GM23338 (cell line): Measurements from ENCODE around the gene ENC1. TPM values are rescaled to one million over a fixed set of nuclear protein-coding genes. Genes with fewer than 3 reads are reported as not detected.
A peak's percentile ranks its signal among the peaks of the same experiment; 100 is the strongest.

Source experiments
- ATAC-seq: fragments of 200-7000 bp; cut with Tn5 transposase; 3 replicates; pipeline ENCODE4 v1.9.1; 2020
- DNase-seq: peaks from one replicate; pipeline ENCODE4 v3.0.0-alpha.2; 2015; ENCODE audit warnings: low spot score
- H2AFZ ChIP-seq: fragments of 200-600 bp; sonication (generic); 2 replicates; pipeline ENCODE4 v1.8.0; 2016; ENCODE audit warnings: antibody characterized with exemption, mild to moderate bottlenecking, moderate library complexity
- H3F3A ChIP-seq: fragments of 200-600 bp; sonication (generic); replicated peaks from 2 replicates; pipeline ENCODE4 v1.8.0; 2017; ENCODE audit warnings: antibody characterized with exemption, mixed run types, low read depth
- H3K27ac ChIP-seq: fragments of 200-600 bp; sonication (generic); 2 replicates; pipeline ENCODE4 v1.6.1; 2016; ENCODE audit warnings: low read depth
- H3K27me3 ChIP-seq: fragments of 200-600 bp; sonication (generic); 2 replicates; pipeline ENCODE4 v1.8.0; 2016; ENCODE audit warnings: mild to moderate bottlenecking, mixed run types, moderate library complexity; ENCODE audit not compliant: insufficient read depth
- H3K36me3 ChIP-seq: fragments of 200-600 bp; sonication (generic); 2 replicates; pipeline ENCODE4 v1.8.0; 2016; ENCODE audit warnings: mild to moderate bottlenecking; ENCODE audit not compliant: insufficient read depth
- H3K4me1 ChIP-seq: fragments of 200-600 bp; sonication (generic); 2 replicates; pipeline ENCODE4 v1.8.0; 2016; ENCODE audit warnings: mild to moderate bottlenecking, moderate library complexity; ENCODE audit not compliant: insufficient read depth
- H3K4me2 ChIP-seq: fragments of 200-600 bp; sonication (generic); 2 replicates; pipeline ENCODE4 v1.7.1; 2017; ENCODE audit warnings: mixed run types
- H3K4me3 ChIP-seq: fragments of 200-600 bp; sonication (generic); 2 replicates; pipeline ENCODE4 v1.6.1; 2016; ENCODE audit warnings: mixed run types
- H3K79me2 ChIP-seq: fragments of 200-600 bp; sonication (generic); replicated peaks from 2 replicates; pipeline ENCODE4 v1.8.0; 2017; ENCODE audit warnings: mild to moderate bottlenecking; ENCODE audit not compliant: insufficient read depth
- H3K9me2 ChIP-seq: fragments of 200-600 bp; sonication (generic); 2 replicates; pipeline ENCODE4 v1.8.0; 2017; ENCODE audit not compliant: insufficient read depth
- H4K20me1 ChIP-seq: fragments of 200-600 bp; sonication (generic); replicated peaks from 2 replicates; pipeline ENCODE4 v1.8.0; 2017; ENCODE audit warnings: mild to moderate bottlenecking; ENCODE audit not compliant: insufficient read depth
- H3K27ac Mint-ChIP-seq: 2 replicates; pipeline ENCODE4 v1.8.0; 2020; ENCODE audit warnings: inconsistent platforms, mild to moderate bottlenecking, moderate library complexity, mixed read lengths
- H3K27me3 Mint-ChIP-seq: 3 replicates; pipeline ENCODE4 v1.8.0; 2022; ENCODE audit warnings: low read depth, mild to moderate bottlenecking, moderate library complexity, mixed read lengths, inconsistent platforms; ENCODE audit not compliant: insufficient read depth, poor library complexity
- H3K36me3 Mint-ChIP-seq: 3 replicates; pipeline ENCODE4 v1.8.0; 2021; ENCODE audit warnings: low read depth, mild to moderate bottlenecking, inconsistent platforms, moderate library complexity, mixed read lengths
- H3K4me1 Mint-ChIP-seq: 3 replicates; pipeline ENCODE4 v1.8.0; 2020; ENCODE audit warnings: mild to moderate bottlenecking, inconsistent platforms, mixed read lengths
- H3K4me3 Mint-ChIP-seq: 3 replicates; pipeline ENCODE4 v1.8.0; 2021; ENCODE audit warnings: moderate library complexity, mild to moderate bottlenecking, inconsistent platforms, mixed read lengths
- H3K9me3 Mint-ChIP-seq: 3 replicates; pipeline ENCODE4 v1.8.0; 2020; ENCODE audit warnings: moderate library complexity, mild to moderate bottlenecking, inconsistent platforms, mixed read lengths
- CREB1 ChIP-seq: fragments of 250-450 bp; sonication (Bioruptor Pico); IDR thresholded peaks from 2 replicates; pipeline ENCODE4 v1.5.0; 2020; ENCODE audit warnings: low read depth, mild to moderate bottlenecking, moderate library complexity
- CTCF ChIP-seq, 2 experiments: fragments of 200-600 bp in 1 of 2; sonication (generic) in 1 of 2; conservative IDR thresholded peaks; 2 replicates each; pipeline versions ENCODE4 v1.5.1 to v1.6.1; 2016 to 2017; ENCODE audit warnings: antibody characterized with exemption in 2 of 2, low read depth in 2 of 2, mild to moderate bottlenecking in 2 of 2, moderate library complexity in 1 of 2
- ETS1 ChIP-seq: IDR thresholded peaks from 2 replicates; pipeline ENCODE4 v1.6.1; 2016; ENCODE audit warnings: antibody characterized with exemption
- EZH2 ChIP-seq: fragments of 200-600 bp; sonication (generic); IDR thresholded peaks from one replicate; pipeline ENCODE4 v1.8.0; 2017; ENCODE audit warnings: antibody characterized with exemption, mild to moderate bottlenecking, low read depth; ENCODE audit not compliant: unreplicated experiment
- EZH2phosphoT487 ChIP-seq: fragments of 200-600 bp; sonication (generic); IDR thresholded peaks from one replicate; pipeline ENCODE4 v1.8.1; 2018; ENCODE audit warnings: antibody characterized with exemption; ENCODE audit not compliant: unreplicated experiment
- JUNB ChIP-seq: IDR thresholded peaks from one replicate; pipeline ENCODE4 v1.6.1; 2016; ENCODE audit warnings: antibody characterized with exemption; ENCODE audit not compliant: unreplicated experiment
- NANOG ChIP-seq: IDR thresholded peaks from 2 replicates; pipeline ENCODE4 v1.6.1; 2016; ENCODE audit warnings: antibody characterized with exemption, borderline replicate concordance
- POLR2AphosphoS5 ChIP-seq: IDR thresholded peaks from 2 replicates; pipeline ENCODE4 v1.6.1; 2016; ENCODE audit warnings: antibody characterized with exemption, low read depth
- REST ChIP-seq: IDR thresholded peaks from one replicate; pipeline ENCODE4 v1.6.1; 2018; ENCODE audit warnings: antibody characterized with exemption; ENCODE audit not compliant: unreplicated experiment
- STAT1 ChIP-seq: IDR thresholded peaks from one replicate; pipeline ENCODE4 v1.6.1; 2016; ENCODE audit warnings: antibody characterized with exemption; ENCODE audit not compliant: unreplicated experiment
- ZNF114 ChIP-seq: fragments of 250-450 bp; sonication (Bioruptor Pico); IDR thresholded peaks from 2 replicates; pipeline ENCODE4 v1.5.0; 2020; ENCODE audit warnings: mild to moderate bottlenecking, moderate library complexity
- polyA plus RNA-seq: library from polyadenylated mRNA; unstranded; fragments of >200 nt; fragmentation: Nextera tagmentation; extraction: Ambion mirVana; gene quantifications from 2 replicates; pipeline ENCODE4 v1.2.1, GENCODE V29; 2016
- total RNA-seq: library from RNA; depleted of rRNA; stranded (reverse); fragments of >200 nt; shearing (Covaris generic); gene quantifications from 2 replicates; pipeline ENCODE4 v1.2.3, GENCODE V29; 2014

Gene ENC1
- total and polyA plus RNA-seq, 2 experiments from 2014 or later: 8.2 to 27.9 TPM

- no peaks in the 10 kb centered on the region for H3K9me3 Mint-ChIP-seq
- Histone ChIP-seq H3K27ac (no peak within 1 kb of the TSS), H3K4me3 (peak within 1 kb of the TSS; percentile 90), H2AFZ (peak within 1 kb of the TSS; percentile 94), H3F3A (0 out of 2 replicates have a peak, but pooled peaks cover 3% of the 10 kb centered on the region), H3K27me3 (no peaks in the 10 kb centered on the region), H3K4me2 (peak within 1 kb of the TSS; percentile 99), H3K4me1 (peaks cover 13% of the 10 kb centered on the region), H4K20me1 (no peaks in the 10 kb centered on the region), H3K9me2 (peaks cover 5% of the 10 kb centered on the region; the same call in 1 of the 2 replicates), H3K79me2 (peaks cover 4% of the 10 kb centered on the region; the same call in 1 of the 2 replicates), H3K36me3 (no peaks in the 10 kb centered on the region; the same call in 1 of the 2 replicates)
- peak within 1 kb of the TSS; percentile 70 for H3K4me3 Mint-ChIP-seq
- DNase-seq (peak; percentile 97), ATAC-seq (peak; percentile 95)
- peaks cover 10% of the 10 kb centered on the region for H3K27me3 Mint-ChIP-seq
- peaks cover 15% of the 10 kb centered on the region for H3K4me1 Mint-ChIP-seq
- H3K36me3 Mint-ChIP-seq: peaks cover 2% of the 10 kb centered on the region; the same call in 2 of the 3 replicates
- H3K27ac Mint-ChIP-seq: no peak within 1 kb of the TSS
- TF ChIP-seq POLR2AphosphoS5: peak; percentile 86
- no peak for TF ChIP-seq JUNB
- no peak for TF ChIP-seq CTCF (conservative IDR thresholded peaks at IDR 0.05; ENCODE audit: low read depth in 2 of 2)
- no peak for TF ChIP-seq STAT1
- no peak for TF ChIP-seq EZH2
- TF ChIP-seq NANOG: no peak
- TF ChIP-seq ZNF114: no peak
- TF ChIP-seq EZH2phosphoT487: no peak
- TF ChIP-seq CREB1: peak; percentile 60
- TF ChIP-seq REST: no peak
- TF ChIP-seq ETS1: no peak
These were observed 44.6 kb upstream of the ENC1 start, which contains the start of gene HEXB for GRCh38 chr5:74684900-74685851. Gene HEXB (plus strand): TSS chr5:74685233. CDS start chr5:74685261, 28 bp downstream.
